ENCODE data around the gene TPO.

The TPO gene

DNA sequence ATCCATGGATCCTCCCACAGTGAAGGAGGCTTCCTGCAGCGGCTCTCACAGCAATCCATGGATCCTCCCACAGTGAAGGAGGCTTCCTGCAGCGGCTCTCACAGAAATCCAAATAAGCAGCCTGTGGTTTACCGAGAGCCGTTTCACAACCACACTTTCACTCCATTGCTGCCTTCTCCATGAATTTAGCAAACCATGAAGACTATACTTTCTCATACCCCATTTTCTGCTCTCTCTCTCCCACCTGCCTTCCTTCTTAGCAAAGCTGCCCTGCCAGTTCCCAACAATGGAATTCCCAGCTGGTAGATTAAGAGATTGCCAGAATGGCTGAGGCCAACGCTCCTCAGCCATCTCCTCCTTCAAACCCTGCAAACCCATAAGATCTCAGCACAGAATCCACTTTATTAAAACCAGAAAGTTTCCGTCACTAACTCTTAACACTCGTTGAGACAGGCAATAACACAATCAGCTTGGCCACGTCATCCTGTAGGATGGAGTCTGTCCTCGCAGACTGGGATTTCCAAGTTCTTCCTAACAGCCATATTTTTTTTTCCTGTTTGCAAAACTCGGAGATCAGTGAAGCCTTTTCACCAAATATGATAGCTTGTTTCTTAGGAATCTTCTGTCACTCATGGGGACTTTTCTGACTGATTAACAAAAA lies 168.8 kb downstream of the TPO start:
- TF ChIP-seq, protein P1, sequence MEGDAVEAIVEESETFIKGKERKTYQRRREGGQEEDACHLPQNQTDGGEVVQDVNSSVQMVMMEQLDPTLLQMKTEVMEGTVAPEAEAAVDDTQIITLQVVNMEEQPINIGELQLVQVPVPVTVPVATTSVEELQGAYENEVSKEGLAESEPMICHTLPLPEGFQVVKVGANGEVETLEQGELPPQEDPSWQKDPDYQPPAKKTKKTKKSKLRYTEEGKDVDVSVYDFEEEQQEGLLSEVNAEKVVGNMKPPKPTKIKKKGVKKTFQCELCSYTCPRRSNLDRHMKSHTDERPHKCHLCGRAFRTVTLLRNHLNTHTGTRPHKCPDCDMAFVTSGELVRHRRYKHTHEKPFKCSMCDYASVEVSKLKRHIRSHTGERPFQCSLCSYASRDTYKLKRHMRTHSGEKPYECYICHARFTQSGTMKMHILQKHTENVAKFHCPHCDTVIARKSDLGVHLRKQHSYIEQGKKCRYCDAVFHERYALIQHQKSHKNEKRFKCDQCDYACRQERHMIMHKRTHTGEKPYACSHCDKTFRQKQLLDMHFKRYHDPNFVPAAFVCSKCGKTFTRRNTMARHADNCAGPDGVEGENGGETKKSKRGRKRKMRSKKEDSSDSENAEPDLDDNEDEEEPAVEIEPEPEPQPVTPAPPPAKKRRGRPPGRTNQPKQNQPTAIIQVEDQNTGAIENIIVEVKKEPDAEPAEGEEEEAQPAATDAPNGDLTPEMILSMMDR (IDR thresholded peaks at IDR 0.05; ENCODE audit: insufficient read depth, low read depth, low read length, missing control alignments): no peak
- DNase-seq (ENCODE audit: low read depth): no peak
- no peak overlapping the region for H3K4me3 ChIP-seq (ENCODE audit: low read depth, low read length)

DNA sequence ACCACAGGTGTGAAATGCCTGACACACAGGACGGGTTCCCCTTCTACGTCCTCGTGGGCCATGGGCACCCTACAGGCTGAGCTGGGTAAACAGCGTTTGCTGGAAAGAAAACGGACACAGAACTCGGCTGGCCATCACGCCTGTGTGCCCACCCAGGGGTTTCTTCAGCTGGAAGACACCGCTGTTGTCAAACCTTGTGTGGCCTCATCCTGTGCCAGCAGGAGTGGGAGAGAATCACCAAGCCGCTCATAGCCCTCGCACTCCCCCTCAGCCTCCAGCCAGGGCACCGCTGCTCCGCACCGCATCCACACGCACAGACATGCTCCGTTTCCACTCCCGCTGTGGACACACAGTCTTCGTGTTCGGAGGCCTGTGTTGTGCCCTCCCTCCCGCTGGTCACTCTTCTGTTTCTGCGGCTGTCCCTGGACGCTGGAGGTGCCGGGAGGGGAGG lies 169.7 kb downstream of the TPO start:
- TF ChIP-seq, protein P1 (IDR thresholded peaks at IDR 0.05; ENCODE audit: insufficient read depth, low read depth, low read length, missing control alignments): no peak
- H3K4me3 ChIP-seq (ENCODE audit: low read depth, low read length): no peak overlapping the region

GRCh38 chr2:1584051-1584531 lies 170.8 kb downstream of the TPO start:
- DNase-seq (ENCODE audit: low read depth): no peak
- TF ChIP-seq, protein P1 (IDR thresholded peaks at IDR 0.05; ENCODE audit: insufficient read depth, low read depth, low read length, missing control alignments): no peak

More for the DNA sequence above, 169.7 kb downstream of the TPO start:
- DNase-seq (ENCODE audit: low read depth): no peak

GRCh38 chr2:1584691-1585485 lies 171.6 kb downstream of the TPO start:
- no peak overlapping the region for H3K4me3 ChIP-seq (ENCODE audit: low read depth, low read length)
- no peak for DNase-seq (ENCODE audit: low read depth)
- TF ChIP-seq, protein P1 (IDR thresholded peaks at IDR 0.05; ENCODE audit: insufficient read depth, low read depth, low read length, missing control alignments): no peak

More at GRCh38 chr2:1584051-1584531, 170.8 kb downstream of the TPO start:
- H3K4me3 ChIP-seq (ENCODE audit: low read depth, low read length): no peak overlapping the region

DNA sequence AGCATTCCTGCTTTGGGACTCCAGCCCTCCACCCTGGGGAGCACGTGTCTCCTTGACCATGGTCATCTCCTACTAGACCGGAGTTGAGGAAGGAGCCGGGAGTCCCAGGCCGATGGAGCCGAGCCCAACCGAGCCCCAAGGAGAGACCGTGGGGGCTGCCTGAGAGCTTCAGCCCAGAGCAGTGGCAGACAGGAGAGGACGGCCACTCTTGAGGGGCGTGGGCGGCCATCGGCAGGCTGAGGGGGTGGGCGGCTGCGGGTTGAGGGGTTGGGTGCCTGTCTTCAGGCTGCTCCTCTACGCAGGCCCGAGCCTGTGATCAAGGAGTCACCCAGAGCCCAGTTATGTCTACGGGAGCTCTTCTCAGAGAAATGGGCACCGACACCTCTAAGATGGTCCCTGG lies 172.4 kb downstream of the TPO start:
- no peak overlapping the region for H3K4me3 ChIP-seq (ENCODE audit: low read depth, low read length)
- no peak for DNase-seq (ENCODE audit: low read depth)
- TF ChIP-seq, protein P1 (IDR thresholded peaks at IDR 0.05; ENCODE audit: insufficient read depth, low read depth, low read length, missing control alignments): no peak

DNA sequence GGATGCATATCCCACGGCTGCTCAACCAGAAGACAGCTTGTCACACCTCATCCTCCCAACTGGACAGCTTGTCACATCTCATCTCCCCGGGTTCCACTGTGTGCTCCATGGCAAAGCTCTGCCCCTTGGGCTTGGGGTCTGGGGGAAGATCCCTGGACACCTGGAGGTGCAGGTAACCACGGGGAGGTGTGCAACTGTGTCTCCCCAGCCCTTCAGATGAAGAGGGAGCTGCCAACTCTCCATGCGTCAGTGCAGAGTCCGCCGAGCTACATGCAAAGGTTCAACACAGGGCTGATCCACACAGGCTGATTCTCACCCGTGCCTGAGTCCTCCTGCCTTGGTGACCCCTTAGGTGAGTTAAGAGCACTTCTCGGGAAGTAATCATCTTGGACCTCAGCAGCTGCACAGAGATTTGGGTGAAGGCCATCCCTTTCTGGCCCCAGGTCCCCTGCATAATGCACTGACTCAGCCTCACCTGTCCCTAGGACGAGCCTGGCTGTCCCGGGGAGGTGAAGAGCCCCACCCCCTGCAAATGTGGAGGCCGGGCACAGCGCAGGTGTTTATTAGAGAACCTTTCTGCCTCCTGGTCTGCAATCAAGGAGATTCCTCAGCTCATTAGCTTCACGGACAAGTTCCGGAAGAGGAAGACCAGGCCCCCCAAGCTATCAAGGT lies 173.1 kb downstream of the TPO start:
- H3K4me3 ChIP-seq (ENCODE audit: low read depth, low read length): no peak overlapping the region
- DNase-seq (ENCODE audit: low read depth): no peak
- TF ChIP-seq, protein P1 (IDR thresholded peaks at IDR 0.05; ENCODE audit: insufficient read depth, low read depth, low read length, missing control alignments): no peak
